NOMO-1 treated with DMSO at 0.1 percent for 48 hours (cell line): Measurements from ENCODE around the gene MAB21L4.

Source experiments
- DNase-seq: peaks from one replicate; lab custom pipeline; 2025; ENCODE audit not compliant: unreplicated experiment; lab: John Stamatoyannopoulos, UW

The MAB21L4 gene

DNA sequence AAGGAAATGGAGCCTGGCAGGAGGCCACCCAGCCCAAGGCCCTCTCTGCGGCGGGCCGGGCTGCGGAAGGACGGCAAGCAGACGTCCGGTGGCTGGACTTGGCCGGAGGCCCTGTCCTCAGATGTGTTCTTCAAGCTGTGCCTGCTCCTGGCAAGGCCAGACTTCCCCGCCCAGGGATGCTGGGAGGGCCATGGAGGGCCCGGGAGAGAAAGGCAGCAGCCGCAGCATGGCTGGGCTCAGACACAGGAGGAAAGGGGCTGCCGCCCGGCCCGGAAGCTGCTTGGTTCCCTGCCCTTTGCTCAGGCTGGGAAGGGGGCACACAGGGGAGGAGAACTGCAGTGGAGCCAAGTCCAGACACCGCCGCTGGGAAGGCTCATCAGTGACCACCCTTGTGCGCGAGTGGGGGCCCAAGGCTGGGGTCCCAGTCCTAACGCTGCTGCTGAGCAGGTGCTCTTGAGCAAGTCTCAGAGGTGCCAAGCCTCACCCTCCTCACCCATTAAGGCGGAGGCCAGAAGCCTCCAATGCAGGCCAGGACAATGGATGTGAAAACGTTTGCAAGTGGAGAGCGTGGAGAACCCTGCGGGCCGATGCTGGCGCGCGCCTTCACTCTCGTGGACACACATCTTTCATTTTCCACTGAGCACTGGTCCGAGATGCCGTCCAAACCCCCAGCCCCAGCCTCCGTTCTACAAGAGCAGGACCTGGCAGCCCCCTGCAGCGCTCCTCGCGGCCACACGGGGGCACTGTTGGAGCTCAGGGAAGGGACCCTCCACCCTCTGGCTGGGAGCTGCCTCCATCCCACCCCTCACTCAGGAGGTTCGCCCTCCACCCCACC lies 18.1 kb upstream of the MAB21L4 start:
- DNase-seq: peak; percentile 8

DNA sequence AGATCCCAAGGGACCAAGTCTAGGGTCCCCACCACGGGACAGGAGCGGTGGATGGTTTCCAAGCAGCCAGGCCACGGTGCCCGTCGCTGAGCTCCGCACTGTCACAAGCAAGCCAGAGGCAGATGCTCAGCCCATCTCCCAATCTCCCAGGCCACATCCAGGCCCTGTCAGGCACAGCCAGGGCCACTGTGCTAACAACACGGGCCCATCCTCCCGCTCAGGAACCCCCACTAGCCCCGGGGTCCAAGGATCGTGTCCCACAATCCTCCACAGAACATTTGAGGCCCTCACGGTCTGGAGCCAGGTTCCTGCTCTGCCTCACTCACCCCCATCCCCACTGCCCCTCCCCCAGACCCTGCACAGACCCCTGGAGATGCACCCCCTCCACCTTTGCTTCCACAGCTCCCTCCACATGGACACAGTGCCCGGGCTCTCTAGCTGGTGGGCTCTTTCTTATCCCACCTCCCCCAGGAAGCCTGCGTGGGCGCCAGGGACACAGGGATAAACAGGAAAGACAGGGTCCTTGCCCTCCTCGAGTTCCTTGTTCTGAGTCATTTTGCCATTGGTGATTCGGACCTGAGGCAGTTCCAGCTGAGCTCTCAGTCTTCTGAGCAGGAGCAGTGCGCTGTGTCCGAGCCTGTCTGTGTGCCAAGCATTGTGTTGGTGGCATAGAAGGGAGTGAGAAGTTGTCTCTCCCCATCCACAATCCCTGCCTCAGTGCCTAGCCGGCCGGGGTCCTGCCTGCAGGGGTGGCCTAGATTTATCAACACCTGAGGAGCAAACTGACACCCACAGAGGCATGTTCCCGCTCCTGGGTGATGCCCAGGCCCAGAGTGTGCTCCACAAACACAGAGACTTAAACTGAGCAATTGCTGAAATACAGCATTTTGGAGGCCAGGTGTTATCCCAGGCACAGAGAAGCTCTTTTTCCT lies 17.2 kb upstream of the MAB21L4 start:
- no peak for DNase-seq

DNA sequence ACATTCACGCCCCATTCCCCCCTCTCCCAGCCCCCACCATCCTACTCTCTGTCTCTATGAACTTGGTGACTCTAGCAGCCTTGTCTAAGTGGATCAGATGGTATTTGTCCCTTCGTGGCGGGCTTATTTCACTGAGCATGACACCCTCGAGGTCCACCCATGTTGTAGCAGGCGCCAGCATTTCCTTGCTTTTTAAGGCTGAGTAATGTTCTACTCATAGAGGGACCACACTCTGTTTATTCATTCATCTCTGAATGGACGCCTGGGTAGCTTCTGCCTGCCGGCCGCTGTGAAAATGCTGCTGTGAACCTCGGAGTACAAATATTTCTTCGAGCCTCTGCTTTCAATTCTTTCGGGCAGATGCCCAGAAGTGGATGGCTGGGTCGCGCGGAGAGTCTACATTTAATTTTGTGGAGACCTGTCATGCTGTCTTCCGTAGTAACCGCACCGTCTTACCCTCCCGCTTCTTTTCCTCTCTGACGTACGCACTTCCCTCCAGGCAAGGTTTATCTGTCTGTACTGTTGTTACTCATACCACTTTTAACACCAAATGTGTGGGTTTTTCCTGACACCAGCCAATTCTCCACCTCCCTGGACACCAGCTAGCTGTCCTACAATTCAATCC lies 15.8 kb upstream of the MAB21L4 start:
- DNase-seq: no peak

DNA sequence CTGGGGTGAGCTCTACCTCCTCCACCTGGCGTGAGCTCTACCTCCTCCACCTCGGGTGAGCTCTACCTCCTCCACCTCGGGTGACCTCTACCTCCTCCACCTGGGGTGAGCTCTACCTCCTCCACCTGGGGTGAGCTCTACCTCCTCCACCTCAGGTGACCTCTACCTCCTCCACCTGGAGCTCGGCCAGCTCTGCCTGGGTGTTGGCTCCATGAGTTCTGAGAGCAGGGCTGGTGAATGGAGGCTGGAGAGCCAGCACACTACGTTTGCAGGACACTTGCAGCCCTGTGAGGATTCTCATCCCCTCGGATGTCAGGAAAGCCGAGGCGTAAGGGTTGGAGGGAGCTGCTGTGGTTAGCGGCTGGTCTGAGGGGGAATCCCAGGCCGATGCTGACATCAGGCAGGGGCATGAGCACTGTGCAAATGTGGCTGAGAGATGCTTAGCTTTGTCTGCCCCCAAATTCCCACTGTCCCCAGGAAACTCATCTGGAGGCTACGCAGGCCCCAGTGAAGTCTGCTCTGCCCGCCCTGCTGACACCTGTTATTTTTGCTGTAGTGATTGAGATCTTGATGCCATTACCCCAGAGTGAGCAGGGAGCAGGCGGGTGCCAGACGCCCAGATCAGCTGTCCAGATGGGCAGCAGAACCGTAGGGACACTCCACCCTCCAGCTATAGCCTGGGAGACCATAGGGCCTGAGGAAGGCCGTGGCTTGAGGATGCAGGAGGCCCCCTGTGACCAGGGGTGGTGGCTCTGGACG lies 13.4 kb upstream of the MAB21L4 start:
- DNase-seq: no peak

DNA sequence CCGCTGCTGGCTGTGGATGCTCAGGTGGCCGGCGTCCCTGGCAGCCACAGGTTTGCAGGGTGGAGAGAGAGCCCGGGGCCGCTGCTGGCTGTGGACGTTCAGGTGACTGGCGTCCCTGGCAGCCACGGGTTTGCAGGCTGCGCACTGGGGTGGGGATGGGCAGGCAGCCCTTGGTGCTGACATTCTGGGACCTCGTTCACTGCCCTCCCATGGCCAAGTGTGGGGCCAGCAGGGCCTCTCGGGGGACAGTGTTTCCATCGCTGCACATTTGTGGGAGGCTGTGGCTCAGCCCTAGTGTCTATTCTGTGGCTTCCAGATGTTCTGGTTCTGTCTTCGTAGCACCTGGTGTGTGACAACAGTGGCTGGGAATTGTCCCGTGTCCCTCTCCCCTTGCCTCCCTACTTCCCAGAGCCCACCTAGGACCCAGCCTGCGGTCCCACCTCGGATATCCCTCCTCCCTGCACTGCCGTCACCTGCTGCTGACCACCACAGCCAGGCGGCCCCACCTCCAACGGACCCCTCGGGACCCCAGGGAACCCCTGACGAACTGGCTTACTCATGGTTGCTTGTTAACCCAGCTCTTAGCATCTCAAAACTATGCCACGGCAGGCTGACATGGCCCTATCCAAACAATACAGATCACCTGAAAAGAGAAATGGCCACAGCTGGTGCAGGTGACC lies 11.1 kb upstream of the MAB21L4 start:
- no peak for DNase-seq

DNA sequence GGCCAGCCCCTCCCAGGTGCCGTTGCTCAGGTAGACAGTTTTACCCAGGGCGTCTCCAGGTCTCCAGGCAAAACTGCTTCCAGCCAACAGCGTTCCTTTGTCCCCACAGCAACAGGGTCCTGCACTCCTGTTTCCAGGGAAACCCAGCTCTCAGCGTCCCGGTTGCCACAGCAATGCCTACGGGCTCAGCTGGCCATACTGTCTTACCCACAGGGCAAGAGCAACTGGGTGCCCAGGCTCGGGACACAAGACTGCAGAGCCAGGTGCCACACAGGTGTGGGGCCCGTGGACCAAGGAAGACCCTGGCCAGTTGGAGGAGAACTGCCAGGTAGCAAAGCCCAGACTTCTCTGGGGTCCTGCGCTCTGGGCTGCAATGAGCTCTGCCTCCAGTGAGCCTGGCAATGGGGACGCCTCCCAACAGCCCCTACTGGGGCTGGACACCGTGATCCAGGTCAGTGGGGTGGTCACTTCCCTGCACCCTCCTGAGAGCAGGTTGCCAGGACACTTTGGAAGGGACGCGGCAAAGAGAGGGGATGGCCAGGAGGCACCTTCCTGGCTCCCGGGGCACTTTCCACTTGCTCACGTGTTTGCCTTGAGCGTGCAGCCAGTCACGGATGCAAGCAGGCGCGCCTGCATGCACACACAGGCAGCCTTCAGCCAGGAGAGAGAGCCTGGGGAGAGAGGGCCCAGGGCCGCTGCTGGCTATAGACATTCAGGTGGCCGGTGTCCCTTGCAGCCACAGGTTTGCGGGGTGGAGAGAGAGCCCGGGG lies 10.4 kb upstream of the MAB21L4 start, which contains the start of gene CROCC2:
CROCC2 (plus strand) TSS at position 196 of the 770 bp plus-strand sequence; CDS start at position 374, 178 bp downstream.
- no peak for DNase-seq

DNA sequence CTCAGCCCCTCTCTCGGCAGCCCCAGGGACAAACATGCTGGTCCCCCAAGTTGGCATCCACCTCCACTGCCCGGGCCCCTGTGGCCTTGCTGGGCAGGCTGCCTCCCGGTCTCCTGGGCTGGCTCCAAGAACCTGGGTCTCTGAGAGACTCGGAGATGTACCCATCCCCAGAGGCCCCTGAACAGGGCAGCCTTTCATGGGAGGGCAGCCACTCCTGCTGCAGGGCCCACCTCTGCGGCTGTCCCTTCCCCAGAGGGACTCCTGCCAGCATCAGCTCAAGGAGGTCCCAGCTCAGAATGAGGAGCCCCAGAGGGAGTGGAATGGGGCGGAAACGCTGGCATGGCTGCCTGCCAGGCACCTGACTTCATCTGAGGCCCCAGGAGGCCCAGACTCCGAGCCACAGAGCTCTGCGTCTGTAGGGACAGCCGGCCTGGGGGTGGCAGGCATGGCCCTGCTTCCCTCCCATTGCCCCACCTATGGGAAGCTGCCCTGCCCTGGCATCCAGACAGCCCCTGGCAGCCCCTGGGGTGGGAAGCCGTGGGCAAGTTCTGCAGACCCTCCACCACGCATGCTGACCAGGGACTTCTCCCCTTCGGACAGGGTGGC lies 9.3 kb upstream of the MAB21L4 start:
- no peak for DNase-seq

DNA sequence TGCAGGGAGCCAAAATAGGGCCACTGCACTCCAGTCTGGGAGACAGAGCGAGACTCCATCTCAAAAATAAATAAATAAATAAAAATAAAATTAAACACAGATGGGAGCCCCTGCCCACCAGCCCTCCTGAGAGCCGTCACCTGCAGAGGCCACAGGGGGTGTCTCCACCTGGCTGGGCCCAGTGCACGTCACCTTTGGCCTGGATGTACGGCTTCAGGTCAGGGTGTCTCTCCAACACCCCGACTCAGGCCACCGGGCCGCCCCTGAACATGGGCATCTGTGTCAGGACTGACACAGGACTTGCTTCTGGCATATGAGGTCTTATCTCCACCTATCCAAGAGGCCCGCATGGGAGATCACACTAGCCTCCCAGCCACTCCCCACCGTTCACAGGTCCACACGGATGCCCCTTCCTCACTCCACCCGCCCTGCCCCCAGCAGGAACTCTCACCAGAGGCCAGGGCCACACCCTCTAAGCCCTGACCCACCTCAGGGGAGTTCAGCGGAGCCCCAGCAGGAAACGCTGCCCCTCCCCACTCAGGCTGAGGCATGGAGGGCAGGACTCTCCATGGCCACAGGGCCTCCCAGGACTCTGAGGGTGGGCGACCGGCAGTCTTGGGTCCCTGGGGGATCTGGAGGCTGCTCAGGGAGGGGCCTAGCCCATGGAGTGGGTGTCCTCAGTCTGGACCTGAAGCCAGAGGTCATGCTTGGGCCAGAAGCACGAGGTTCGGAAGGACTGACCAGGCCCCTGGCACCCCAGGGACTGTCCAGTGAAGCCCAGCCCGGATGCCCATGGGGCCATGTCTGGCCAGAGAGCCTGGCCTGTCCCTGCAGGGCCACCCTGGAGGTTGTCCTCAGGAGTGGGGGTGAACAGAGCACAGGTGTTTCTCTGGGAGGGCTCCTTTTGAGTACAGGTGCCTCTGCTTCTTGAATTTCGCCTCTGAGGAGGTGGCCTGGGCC lies 8.5 kb upstream of the MAB21L4 start:
- DNase-seq: no peak

DNA sequence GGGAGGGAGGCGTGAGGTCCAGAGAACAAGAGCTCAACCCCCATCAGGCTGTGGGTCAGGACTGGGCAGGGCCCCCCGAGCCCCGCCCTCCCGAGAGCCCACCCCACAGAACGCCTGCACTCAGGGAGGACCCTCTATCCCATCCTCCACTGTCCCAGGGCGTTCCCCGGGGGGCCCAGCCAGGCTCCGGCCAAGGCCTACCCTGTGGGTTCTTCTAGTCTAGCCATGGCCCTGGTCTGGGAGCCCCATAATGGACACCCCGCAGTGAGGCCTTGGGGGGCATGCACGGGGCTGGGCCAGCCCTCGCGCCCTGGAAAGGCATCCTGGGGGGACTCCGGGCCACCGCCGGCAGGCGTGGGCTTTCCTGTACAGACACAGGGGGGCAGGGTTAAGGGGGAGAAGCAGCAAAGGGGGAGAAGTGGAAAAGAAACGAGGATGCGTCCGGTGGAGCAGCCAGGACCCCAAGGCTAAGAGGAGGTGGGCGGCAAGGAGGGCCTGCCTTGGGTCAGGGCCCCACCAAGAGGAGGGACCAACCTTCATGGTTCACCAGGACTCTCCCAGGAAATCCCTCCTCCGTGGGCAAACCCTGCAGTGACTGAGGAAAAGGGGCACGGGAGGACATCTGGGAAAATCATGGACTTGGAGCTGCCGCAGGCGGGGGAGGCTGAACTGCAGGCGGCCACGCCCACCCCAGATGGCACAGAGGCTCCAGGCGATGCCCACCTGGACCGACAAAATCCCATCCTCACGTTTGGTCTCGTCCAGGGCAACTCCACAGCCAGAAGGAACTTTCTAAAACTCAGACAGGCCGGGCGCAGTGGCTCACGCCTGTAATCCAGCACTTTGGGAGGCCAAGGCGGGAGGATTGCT lies 7.5 kb upstream of the MAB21L4 start:
- no peak for DNase-seq

DNA sequence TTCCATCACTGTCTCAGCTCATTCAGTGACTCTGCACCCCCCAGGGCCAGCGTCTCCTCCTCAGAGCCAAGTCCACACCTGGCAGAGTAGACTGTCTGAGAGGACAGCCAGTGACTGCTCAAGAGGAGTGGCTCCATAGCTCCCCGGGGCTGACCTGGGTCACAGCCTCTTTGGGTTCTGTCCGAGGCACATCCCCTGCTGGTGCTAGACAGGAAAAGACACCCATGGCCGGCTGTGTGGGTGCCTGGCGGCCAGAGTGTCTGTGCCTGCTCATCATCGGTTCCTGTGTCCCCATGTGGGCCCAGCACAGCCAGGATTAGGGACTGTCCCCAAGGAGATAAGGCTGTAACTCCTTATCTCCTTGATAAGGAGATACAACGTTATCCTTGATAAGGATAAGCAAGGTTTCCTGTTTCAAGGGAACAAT lies 6.7 kb upstream of the MAB21L4 start:
- DNase-seq: no peak

DNA sequence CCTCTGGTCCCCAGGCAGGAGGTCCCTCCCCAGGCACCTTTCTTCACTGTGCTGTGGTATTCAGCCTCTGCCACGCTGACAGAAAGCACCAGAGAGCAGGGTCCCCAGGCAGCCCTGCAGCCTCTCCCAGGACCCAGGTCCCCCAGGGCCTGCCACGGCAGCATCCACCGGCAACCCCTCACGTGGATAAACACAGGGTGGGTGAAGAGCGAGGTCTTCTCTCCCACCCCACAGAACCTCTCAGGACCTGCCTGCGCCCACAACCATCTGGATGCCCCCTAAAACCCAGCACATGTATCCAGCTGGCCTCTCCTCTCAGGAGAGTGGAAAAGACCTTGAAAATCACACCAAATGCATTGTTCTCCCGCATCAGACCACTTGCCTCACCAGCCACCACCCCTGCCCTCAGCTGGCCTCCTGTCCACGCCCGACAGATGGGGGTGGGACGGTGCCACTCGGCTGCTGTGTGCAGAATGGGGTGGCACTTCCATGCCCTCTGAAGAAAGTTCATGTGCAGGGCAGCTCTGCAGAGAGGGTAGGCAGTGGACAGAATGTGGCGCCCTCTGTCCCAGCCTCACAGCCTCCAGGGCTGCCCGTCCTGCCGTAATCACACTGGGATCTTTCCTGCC lies 6.1 kb upstream of the MAB21L4 start:
- DNase-seq: no peak

DNA sequence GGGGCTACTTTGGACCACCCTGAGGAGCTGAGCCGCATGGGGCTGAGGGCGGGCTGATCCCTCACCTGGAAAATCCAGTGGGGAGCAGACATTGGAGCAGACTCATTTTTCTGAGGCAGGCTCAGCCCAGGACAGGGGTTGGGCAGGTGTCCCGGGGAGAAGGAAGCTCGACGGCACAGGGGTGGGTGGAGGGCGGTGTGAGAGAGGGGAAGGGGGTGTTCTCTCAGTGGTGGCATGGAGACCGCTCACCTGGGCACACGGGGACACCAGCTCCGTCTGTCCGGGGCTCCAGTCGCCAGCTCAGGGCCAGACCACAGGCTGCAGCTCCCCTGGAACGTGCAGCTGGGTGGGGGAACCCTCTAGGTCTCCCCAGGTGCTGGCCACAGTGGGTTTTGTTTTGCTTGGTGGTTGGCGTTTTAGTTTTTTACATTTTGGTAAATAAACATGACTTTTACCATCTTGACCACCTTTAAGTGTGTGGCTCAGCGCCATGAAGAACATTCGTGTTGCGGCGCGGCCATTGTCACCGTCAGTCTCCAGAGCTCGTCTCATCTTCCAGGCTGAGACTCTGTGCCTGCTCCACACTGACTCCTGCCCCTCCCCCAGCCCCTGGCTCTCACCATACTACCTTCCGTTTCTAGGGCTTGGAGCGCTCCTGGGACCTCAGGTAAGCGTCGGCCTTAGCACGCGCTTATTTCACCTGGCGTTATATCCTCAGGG lies 4.3 kb upstream of the MAB21L4 start:
- DNase-seq: no peak

DNA sequence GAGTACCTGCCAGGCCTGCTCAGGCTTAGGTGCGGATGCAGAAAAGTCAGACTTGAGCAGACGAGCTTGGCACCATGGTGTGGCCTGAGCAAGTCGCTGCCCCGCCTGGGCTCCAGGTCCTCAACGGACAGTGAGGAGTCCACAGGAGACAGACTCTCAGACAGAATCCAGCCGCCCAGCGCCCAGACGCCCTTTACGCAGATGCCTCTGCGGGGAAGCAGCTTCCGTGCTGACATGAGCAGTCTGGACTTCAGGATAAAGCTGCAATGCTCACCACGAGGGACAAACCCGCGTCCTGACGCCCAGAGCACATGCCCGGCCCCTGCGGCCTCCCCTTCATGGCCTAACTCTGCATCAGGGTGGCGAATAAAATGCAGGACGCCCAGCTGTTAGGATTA lies 3.5 kb upstream of the MAB21L4 start:
- no peak for DNase-seq

DNA sequence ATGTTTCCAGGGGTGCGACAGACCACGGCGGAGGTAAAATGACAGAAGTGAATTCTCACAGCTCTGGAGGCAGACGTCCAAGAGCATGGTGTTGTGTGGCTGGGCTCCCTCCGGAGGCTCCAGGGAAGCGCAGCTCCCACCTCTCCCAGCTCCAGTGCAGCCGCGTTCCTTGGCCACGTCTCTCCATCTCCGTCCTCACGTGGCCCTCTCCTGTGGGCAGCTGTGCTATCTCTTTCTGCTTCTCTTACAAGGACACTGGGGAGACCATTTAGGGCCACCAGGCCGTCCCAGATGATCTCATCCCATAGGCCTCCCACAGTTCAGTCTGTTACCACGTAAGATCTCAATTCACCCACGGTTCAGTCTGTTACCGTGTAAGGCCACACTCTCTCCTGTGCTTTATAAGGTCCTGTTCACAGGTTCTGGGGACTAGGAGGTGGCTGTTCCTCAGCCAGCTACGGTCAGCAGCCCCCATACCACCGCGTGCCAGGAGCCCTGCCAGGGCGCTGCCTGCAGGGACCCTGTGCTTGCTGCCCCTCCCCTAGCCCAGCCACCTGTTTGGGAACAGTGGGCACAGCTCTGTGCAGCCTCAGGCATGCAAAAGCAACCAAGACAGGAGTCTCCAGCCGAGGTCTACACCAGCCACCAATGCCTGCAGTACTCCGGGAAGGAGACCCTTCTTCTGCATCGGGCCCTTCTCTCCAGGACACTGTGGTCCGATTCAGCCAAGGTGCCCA lies 2.9 kb upstream of the MAB21L4 start:
- DNase-seq: no peak

DNA sequence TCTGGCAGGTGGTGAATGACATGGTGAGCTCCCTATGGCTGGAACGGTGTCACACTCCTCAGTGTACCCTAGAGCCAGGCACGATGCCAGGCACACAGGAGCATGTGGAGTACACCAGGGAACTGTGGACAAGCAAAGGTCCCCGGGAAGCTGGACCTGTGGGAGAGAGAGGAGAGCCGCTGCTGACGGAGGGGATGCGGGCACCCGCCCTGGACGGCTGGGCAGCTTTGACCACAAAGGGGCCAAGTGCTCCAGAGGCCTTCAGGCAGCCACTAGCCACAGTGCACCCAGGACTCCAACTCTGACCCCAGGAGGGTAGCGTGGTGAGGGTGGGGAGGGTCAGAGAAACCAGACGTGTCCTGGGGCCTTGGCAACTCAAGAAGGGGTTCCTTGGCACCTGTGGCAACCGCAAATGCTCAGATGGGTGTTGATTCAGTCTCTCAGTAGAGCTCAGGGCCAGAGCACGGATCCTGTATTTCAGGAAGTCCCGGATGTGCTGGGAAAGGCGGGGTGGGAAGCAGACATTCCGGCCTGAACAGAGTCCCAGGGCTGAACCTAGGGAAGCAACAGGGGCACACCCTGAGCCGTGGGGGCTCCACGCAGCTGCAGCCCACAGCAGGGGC lies 2.3 kb upstream of the MAB21L4 start:
- DNase-seq: no peak
